Measurements from ENCODE around the gene TTC6. TPM values are rescaled to one million over a fixed set of nuclear protein-coding genes. Genes with fewer than 3 reads are reported as not detected.

The TTC6 gene
- total RNA-seq, 1 experiment from 2014 or later: 5.2 TPM

DNA sequence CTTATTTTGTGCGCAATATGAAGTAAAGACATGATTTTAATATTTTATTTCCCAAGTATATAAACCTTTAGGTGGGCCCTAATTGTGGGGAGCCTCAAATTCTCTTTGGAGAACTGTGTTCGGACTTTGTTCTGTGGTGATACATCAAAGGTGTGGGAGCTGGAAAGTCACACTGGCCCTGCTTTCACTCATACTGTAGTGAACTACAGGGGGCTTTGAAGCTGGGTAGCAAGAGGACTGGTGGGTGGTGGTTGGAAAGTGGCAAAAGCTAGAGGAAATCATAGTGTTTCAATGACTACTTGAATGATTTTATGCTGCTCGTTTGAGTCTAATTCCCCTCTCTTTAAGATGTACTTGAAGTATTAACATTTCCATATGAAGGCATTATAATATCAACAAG, 13.2 kb downstream of the TTC6 start:
- H3K36me3 ChIP-seq (ENCODE audit: low read depth): no peaks in the 10 kb centered on the region
- H3K4me2 ChIP-seq: no peak overlapping the region
- H3F3A ChIP-seq (ENCODE audit: insufficient read depth, low read depth): no peaks in the 10 kb centered on the region
- no peaks in the 10 kb centered on the region for H3K9me3 ChIP-seq (ENCODE audit: insufficient read depth, low read depth)
- no peaks in the 10 kb centered on the region for H3K9me2 ChIP-seq (ENCODE audit: insufficient read depth)
- H4K20me1 ChIP-seq (ENCODE audit: insufficient read depth): no peaks in the 10 kb centered on the region
- no peaks in the 10 kb centered on the region for H3K4me1 ChIP-seq (replicated peaks; ENCODE audit: insufficient read depth)
- ChIA-PET POLR2A (ENCODE audit: unreplicated experiment) (no interaction called here), CTCF (no interaction called here)
- DNase-seq: no peak
- TF ChIP-seq EZH2 (IDR thresholded peaks at IDR 0.05; ENCODE audit: low read depth): no peak
- TF ChIP-seq, protein P1, sequence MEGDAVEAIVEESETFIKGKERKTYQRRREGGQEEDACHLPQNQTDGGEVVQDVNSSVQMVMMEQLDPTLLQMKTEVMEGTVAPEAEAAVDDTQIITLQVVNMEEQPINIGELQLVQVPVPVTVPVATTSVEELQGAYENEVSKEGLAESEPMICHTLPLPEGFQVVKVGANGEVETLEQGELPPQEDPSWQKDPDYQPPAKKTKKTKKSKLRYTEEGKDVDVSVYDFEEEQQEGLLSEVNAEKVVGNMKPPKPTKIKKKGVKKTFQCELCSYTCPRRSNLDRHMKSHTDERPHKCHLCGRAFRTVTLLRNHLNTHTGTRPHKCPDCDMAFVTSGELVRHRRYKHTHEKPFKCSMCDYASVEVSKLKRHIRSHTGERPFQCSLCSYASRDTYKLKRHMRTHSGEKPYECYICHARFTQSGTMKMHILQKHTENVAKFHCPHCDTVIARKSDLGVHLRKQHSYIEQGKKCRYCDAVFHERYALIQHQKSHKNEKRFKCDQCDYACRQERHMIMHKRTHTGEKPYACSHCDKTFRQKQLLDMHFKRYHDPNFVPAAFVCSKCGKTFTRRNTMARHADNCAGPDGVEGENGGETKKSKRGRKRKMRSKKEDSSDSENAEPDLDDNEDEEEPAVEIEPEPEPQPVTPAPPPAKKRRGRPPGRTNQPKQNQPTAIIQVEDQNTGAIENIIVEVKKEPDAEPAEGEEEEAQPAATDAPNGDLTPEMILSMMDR (conservative IDR thresholded peaks at IDR 0.05): no peak
- no peaks in the 10 kb centered on the region for H3K27me3 ChIP-seq (ENCODE audit: insufficient read depth, low read depth)
- H3K4me3 ChIP-seq: no peak overlapping the region
- intact Hi-C loops (cut with micrococcal nuclease; ENCODE audit: unreplicated experiment): no loop called here
- H3K27ac ChIP-seq: no peak overlapping the region
- no peak overlapping the region for H2AFZ ChIP-seq
- BruUV-seq (replicated peaks): no TSS peak
- H3K79me2 ChIP-seq (ENCODE audit: low read depth): no peaks in the 10 kb centered on the region

DNA sequence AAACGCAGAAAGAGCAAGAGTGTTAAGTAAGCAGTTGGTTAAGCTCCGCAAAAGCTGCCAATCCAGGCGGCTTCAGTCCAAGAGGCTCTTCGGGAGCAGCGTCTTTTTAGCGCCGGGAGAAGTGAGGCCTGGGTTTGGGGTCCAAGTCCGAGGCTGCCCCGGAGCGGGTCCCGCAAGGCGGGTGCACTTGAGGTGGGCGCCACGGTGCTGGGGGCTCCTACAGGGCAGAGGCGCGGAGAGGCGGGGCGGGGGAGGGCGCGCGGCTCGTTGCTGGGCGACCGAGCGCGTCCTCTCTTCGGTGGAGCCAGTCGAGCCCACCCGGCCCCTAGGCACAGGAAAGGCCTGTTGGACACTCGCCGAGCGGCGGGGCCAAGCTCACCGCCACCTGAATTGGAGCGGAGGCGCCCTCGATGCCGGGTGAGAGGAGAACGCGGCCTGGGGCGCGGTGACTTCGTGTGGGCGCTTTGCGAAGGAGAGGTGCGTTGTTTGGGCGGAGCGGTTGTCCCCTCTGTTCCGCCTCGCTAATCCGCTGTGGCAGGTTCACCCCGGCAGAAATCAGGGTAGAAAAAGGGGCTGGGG, 15.6 kb downstream of the TTC6 start:
- H3K27ac ChIP-seq: no peak overlapping the region
- H3K4me3 ChIP-seq: no peak overlapping the region
- no peak for DNase-seq
- H3K36me3 ChIP-seq (ENCODE audit: low read depth): no peaks in the 10 kb centered on the region
- H3K9me3 ChIP-seq (ENCODE audit: insufficient read depth, low read depth): no peaks in the 10 kb centered on the region
- no peaks in the 10 kb centered on the region for H3F3A ChIP-seq (ENCODE audit: insufficient read depth, low read depth)
- H3K79me2 ChIP-seq (ENCODE audit: low read depth): no peaks in the 10 kb centered on the region
- H3K9me2 ChIP-seq (ENCODE audit: insufficient read depth): no peaks in the 10 kb centered on the region
- H3K4me1 ChIP-seq (replicated peaks; ENCODE audit: insufficient read depth): no peaks in the 10 kb centered on the region
- no peaks in the 10 kb centered on the region for H3K27me3 ChIP-seq (ENCODE audit: insufficient read depth, low read depth)
- intact Hi-C loops (cut with micrococcal nuclease; ENCODE audit: unreplicated experiment): no loop called here
- no TSS peak for BruUV-seq (replicated peaks)
- TF ChIP-seq, protein P1 (conservative IDR thresholded peaks at IDR 0.05): no peak
- no peak for TF ChIP-seq EZH2 (IDR thresholded peaks at IDR 0.05; ENCODE audit: low read depth)
- no peak overlapping the region for H3K4me2 ChIP-seq
- ChIA-PET POLR2A (ENCODE audit: unreplicated experiment) (no interaction called here), CTCF (no interaction called here)
- H4K20me1 ChIP-seq (ENCODE audit: insufficient read depth): no peaks in the 10 kb centered on the region
- no peak overlapping the region for H2AFZ ChIP-seq

DNA sequence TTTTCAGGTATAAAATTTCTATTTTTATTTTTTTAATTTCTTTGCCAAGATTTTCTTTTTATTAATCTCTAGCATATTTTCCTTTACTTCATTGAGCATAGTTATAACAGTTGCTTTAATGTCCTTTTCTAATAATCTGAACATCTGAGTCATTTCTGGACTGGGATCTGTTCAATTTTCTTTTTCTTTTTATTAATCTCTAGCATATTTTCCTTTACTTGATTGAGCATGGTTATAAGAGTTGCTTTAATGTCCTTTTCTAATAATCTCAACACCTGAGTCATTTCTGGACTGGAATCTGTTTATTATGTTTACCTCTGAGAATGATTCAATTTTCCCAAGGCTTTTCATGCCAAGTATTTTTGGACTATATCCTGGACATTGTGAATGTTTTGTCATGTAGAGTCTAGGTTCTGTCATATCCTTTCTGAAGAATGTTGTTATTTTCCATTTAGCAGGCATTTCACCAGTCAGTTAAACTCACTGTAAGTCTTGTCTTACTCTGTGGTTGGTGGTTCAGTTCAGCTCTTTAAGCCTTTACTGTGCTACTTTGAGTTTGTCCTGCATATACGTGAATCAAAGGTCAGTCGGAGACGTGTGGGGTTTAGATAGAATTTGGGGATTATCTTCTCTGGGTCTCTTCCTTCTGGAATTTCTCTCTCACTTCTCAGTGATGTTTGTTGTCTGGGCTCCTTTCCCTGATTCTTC, 20.3 kb downstream of the TTC6 start:
- intact Hi-C loops (cut with micrococcal nuclease; ENCODE audit: unreplicated experiment): no loop called here
- no peaks in the 10 kb centered on the region for H3K9me3 ChIP-seq (ENCODE audit: insufficient read depth, low read depth)
- H3K4me3 ChIP-seq: no peak overlapping the region
- ChIA-PET CTCF (no interaction called here), POLR2A (ENCODE audit: unreplicated experiment) (no interaction called here)
- no peak overlapping the region for H3K4me2 ChIP-seq
- H3K4me1 ChIP-seq (replicated peaks; ENCODE audit: insufficient read depth): no peaks in the 10 kb centered on the region
- H3K79me2 ChIP-seq (ENCODE audit: low read depth): no peaks in the 10 kb centered on the region
- no peaks in the 10 kb centered on the region for H3K27me3 ChIP-seq (ENCODE audit: insufficient read depth, low read depth)
- H3K9me2 ChIP-seq (ENCODE audit: insufficient read depth): no peaks in the 10 kb centered on the region
- H3K36me3 ChIP-seq (ENCODE audit: low read depth): no peaks in the 10 kb centered on the region
- H3K27ac ChIP-seq: no peak overlapping the region
- H4K20me1 ChIP-seq (ENCODE audit: insufficient read depth): no peaks in the 10 kb centered on the region
- no peak for DNase-seq
- no TSS peak for BruUV-seq (replicated peaks)
- H3F3A ChIP-seq (ENCODE audit: insufficient read depth, low read depth): no peaks in the 10 kb centered on the region
- no peak overlapping the region for H2AFZ ChIP-seq
- TF ChIP-seq, protein P1 (conservative IDR thresholded peaks at IDR 0.05): no peak
- no peak for TF ChIP-seq EZH2 (IDR thresholded peaks at IDR 0.05; ENCODE audit: low read depth)

Data from PC-9 (cell line).